HTERT RPE-1 (cell line): ENCODE measurements around the gene RAB39B.
"Not testable (repeated sequence)": the region's sequence is repeated elsewhere in the genome, so short reads cannot be mapped to it uniquely, and the experiment has no call there.

Experiments
- in situ Hi-C: fragments of 300-500 bp; cut with MboI; formaldehyde crosslinking; loops from 4 replicates; pipeline ENCODE4 v1.14.3; 2020; ENCODE audit warnings: low sequenced_read_pairs

The RAB39B gene, protein sequence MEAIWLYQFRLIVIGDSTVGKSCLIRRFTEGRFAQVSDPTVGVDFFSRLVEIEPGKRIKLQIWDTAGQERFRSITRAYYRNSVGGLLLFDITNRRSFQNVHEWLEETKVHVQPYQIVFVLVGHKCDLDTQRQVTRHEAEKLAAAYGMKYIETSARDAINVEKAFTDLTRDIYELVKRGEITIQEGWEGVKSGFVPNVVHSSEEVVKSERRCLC

DNA sequence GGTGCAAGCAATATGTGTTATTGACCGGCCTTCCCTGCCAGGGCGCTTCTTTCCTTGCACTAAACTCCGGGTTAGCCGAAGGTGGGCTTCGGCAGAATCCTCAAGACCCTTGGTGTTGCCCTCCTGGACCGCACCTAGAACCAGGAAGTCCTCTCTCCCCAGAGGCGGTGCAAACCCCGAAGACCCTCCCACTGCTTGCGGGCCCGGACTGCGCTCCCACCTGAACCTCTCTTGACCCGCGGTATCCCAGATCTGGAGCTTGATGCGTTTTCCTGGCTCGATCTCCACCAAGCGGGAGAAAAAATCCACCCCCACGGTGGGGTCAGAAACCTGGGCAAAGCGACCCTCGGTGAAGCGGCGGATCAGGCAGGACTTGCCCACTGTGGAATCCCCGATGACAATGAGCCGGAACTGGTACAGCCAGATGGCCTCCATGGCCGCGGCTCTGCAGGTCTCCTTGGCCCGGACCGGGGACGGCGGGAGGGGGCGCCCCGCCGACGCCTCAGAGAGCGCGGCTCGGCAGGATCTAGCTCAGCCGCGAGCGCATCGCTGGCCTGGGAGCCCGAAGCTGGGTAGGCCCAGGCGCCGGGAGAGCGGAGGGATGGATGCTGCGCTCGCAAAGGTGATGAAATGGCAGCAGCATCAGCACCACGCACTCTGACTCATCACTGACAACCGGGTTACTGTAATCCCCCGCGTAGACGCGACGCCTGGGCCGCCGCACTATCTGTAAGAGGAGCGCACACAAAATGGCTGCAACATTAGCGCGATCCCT lies at the start of gene RAB39B:
Gene RAB39B, minus strand, starts transcription at position 638 of the 775 bp plus-strand sequence. Its CDS starts 203 bp downstream, at position 435.
- in situ Hi-C loops, result no loop called here

DNA sequence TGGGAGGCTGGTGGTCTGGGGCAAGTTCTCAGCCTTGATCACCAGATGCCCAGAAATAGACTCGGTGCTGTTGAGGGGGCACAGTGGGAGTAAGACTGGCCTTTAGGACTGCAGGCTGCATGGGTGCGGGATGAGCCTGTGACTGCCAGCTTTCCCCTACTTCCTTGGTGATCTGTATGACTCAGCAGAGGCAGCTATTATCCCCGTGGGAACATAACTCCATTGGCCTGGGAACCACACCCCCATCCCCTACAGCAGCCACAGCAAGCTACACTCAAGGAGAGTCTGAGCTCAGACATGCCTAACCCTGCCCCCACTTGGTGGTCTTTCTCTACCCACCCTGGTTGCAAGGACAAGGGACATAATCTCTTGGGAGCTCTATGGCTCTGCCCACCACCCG lies 49.5 kb upstream of the RAB39B start:
- in situ Hi-C loops, result no loop called here

DNA sequence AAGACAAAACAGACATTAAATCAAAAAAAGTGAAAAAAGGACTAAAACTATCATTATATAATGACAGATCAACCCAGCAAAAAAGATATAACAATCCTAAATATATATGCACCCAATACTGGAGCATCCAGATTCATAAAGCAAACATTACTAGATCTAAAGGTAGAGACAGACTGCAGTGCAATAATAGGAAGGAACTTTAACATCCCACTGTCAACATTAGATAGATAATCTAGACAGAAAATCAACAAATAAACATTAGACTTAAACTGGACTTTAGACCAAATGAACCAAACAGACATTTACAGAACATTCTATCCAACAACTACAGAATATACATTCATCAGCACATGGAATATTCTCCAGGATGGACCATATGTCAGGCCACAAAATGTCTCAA lies 29.5 kb upstream of the RAB39B start:
- in situ Hi-C loops, result no loop called here

DNA sequence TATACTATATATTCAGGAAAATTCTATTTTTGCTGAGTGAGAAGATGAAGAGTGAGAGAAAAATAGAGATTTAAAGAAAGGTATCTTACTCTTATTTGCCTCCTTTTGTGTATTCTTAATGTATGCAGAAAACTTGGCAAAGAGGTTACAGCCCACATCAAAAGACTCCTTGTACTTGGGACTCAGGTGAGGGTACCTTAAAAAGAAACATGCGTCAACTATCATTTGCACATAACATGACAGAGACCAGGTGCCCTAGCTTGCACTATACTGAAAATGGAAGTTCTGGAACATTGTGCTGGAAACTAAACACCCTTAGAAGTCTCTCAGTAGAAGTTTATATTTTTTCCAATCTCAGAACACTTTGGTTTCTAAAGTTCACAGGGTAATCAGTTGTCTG lies 15.6 kb upstream of the RAB39B start:
- in situ Hi-C loops, result no loop called here

DNA sequence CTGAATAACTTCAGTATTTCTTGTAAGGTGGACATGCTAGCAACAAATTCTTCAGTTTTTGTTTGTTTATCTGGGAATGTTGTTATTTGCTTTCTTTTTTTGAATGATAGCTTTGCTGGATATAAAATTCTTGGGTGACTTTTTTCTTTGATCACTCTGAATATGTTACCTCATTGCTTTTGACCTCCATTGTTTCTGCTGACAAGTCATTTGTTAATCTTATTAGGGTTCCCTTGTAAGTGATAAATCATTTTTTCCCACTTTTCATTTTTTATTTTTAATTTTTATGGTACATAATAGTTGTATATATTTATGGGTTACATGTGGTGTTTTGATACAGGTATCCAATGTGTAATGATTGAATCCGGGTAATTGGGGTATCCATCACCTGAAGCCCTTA lies 6.7 kb upstream of the RAB39B start:
- in situ Hi-C loops, result no loop called here

DNA sequence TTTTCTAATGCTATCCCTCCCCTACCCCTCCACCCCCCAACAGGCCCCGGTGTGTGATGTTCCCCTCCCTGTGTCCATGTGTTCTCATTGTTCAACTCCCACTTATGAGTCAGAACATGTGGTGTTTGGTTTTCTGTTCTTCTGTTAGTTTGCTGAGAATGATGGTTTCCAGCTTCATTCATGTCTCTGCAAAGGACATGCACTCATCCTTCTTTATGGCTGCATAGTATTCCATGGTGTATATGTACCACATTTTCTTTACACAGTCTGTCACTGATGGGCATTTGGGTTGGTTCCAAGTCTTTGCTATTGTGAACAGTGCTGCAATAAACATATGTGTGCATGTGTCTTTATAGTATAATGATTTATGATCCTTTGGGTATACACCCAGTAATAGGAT lies 3.7 kb upstream of the RAB39B start:
- in situ Hi-C loops, result not testable (repeated sequence)

DNA sequence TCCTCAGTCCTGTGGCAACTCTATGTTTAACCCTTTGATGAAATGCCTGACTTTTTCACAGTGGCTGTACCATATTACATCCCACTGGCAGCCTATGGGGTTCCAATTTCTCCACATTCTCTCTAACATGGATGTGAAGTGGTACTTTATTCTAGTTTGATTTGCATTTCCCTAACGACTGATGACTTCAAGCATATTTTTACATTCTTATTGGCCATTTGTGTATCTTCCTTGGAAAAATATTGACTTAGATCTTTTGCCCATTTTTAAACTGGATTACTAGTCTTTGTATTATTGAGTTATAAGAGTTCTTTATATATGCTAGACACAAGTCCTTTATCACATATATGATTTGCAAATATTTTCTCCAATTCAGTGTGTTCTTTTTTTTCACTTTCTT lies 2.1 kb upstream of the RAB39B start:
- in situ Hi-C loops, result no loop called here

DNA sequence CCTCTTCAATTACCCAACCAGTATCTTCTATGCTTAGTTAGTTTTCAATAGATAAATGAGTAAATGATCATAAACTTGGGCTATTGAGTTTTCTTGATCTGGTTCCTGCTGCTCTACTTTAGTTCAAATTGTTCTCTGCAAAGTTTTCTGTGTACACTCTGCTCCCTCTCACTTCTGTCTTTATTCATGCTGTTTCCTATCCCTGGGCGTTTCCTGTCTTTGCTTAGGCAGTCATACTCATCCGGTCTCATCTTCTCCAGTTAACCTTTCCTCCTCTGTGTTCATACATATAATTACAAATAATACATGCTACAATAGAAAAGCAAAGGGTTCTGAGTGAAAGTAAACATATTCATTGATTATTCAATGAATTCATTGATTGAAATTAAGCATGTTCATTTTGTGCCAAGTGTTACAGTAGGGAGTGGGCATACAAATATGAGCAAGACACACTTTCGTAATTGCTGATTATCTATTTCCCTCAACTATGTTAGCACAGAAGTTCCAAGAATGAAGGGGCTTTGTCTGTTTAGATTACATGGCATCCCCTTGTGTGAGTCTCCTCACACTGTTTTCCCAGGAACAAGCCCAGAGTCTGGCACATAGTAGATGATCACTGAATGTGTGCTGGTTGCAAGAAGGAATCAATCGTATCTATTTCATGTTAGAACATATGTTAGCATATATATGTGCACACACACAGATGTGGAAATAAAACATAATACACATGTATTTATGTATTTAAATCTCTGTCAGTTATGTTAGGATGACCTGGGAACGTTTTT lies 1.1 kb downstream of the RAB39B start:
- in situ Hi-C loops, result no loop called here

DNA sequence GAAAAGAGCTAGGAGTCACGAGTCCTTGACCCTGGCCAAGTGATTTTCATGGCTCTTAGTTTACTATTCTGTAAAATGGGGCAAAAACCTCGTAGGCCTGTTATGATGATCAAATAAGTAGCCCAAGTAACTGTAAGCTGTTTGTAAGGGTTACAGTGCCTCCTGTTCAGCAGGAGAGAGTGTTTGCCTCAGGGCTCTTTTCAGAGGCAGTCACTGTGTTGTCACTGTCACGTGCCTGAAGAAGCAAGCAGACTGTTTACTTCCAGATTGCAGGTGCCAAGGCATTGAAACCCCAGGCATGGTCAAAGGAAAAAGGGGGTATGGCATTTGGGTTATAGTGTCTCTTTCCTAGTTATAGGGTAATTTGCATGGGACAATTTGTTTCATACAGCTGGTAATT lies 4.5 kb downstream of the RAB39B start:
- in situ Hi-C loops, result no loop called here

DNA sequence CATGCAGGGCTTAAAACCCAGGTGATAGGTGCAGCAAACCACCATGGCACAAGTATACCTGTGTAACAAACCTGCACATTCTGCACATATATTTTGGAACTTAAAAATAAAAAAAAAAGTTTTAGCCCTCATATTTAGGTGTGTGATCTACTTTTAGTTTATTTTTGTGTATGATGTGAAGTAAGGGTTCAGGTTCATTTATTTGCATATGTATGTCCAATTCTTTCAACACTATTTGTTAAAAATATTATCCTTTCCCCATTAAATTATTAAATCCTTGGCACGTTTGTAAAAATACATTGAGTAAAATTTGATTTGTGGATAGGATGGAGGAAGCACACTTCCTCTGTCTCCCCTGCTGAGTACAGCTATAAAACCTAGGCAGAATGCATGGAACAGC lies 12.9 kb downstream of the RAB39B start:
- in situ Hi-C loops, result no loop called here

DNA sequence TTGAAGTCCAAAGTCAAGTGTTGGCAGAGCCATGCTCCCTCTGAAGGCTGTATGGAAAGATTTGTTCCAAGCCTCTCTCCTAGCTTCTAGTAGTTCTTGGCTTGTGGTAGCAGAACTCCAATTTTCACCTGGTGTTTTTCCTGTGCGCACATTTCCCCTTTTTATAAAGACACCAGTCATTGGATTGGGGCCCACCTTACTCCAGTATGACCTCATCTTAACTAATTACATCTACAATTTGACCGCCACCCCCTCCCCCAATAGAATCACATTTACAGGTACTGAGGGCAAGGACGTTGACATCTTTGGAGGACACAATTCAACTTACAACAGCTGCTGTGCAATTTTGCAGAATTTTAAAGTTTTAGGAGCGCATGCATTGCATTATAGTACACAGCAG lies 16.8 kb downstream of the RAB39B start:
- in situ Hi-C loops, result no loop called here

DNA sequence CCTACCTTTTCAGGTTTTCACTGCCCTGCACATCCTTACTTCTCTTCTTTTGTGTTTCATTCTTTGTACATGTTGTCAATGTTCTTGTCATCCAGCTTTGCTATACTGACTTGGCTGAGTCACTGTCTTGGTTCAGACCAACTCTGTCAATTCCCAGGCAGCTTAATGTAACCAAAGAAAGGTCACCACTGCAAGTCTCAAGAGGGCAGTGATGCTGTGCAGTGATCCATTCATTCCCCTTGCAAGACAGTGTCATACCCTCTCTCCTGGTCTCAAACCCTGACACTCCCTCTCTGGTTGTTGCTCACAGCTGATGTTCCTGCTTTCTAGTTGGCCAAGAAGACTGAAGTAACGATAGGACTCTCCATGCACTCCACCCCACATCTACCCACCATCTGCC lies 17.5 kb downstream of the RAB39B start:
- in situ Hi-C loops, result no loop called here

DNA sequence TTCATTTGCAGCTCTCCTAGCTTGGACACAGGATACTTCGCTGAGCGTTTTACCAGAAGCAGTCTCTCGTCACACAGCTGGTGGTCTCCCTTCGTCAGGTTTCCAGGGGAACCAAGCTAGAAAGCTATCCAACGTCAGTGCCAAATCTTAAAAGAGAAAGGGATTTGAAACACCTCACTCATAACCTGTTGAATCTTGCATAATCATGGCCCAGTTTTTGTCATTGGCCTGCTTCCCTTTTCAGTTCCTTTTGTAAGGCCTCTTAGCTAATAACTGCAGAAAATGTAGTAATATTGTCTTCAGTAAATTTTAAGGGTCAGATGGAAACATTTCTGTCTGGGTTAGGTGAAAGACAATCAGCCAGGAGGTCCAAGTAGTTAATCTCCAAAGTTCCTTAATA lies 22.0 kb downstream of the RAB39B start:
- in situ Hi-C loops, result no loop called here

DNA sequence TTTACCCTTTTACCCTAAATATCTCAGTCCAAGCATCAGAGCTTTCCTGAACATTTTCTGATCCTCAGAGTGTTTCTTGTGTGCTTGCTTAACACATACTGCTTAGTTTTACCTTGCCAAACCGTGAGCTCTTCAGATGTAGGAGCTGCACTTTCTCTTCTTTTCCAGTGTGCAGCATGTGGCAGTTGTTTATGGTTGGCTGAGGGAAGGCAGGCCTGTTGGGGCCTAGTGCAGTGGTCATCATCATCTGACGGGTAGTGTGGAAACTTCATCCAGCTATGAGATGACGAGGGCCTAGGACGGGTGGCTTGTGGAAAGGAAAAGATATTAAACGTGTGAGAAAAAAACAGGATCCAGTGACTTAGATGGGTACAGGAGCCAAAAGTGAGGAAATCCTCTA lies 26.6 kb downstream of the RAB39B start:
- in situ Hi-C loops, result no loop called here

DNA sequence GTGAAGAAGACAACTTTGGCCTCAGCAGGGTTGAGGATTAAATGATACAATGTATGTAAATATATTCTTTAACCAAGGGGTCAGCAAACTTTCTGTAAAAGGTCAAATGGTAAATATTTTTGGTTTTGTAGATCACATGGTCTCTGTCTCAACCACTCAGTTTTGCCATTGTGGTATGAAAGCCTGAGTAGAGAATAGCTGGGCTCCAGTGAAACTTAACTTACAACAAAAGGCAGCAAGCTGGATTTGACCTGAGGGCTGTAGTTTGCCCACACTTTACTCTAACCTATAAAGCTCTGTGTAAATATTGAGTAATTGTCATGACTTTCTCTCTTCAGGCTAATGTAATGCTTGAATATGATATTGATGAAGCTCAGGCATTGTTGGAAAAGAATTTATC lies 28.4 kb downstream of the RAB39B start:
- in situ Hi-C loops, result no loop called here

DNA sequence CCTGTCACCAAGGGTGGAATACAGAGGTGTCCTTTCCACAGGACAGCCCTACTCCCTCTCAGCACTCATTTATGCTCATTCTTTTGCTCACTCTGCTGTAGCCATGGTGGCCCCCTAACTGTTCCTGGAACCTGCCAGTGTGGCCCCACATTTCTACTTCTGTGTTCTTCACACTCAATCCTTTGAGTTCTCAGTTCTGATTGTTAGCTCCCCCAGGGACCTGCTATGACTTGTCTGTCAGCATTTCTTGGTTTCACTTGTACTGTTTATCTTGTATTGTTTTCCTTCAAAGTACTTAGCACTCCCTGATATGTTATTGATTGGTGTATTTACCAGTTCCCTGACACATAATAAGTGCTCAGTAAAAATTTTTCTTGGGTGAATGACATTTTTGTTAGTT lies 33.1 kb downstream of the RAB39B start:
- in situ Hi-C loops, result no loop called here

DNA sequence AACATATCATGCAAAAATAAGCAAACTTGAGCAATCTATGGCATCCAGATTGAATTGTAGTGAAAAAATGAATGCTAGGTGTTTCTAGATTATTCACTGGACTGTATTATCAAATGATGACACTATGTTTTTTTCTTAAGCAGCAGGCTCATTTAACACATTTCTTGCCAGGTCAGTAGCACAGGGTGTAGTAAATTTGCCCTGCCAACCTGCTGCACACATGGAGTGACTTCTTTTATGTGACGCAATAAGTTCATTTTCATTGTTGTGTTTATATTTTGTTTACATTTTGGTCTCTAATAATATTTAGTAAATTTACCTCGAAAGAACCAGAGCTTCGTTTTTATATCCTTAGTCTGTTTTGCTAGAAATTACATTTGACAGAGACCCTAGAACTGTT lies 38.5 kb downstream of the RAB39B start:
- in situ Hi-C loops, result no loop called here

DNA sequence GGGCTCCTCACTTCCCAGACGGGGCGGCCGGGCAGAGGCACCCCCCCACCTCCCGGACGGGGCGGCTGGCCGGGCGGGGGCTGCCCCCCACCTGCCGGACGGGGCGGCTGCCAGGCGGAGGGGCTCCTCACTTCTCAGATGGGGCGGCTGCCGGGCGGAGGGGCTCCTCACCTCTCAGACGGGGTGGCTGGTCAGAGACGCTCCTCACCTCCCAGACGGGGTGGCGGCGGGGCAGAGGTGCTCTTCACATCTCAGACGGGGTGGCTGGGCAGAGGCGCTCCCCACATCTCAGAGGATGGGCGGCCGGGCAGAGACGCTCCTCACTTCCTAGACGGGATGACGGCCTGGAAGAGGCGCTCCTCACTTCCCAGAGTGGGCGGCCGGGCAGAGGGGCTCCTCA lies 40.5 kb downstream of the RAB39B start:
- in situ Hi-C loops, result not testable (repeated sequence)

DNA sequence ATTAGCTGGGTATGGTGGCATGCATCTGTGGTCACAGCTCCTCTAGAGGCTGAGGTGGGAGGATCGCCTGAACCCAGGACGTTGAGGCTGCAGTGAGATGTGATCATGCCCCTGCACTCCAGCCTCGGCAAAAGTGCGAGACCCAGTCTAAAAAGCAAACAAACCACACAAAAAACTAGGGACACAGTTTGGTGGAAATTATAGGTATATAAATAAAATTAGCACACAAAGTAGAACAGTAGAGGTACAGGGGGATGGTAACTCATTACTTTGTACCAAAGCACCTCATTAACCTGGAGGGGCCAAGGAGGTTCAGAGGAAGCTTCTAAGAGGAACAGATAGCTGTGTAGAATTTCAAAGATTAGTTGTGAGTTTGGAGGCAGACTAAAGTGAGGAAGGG lies 42.9 kb downstream of the RAB39B start:
- in situ Hi-C loops, result no loop called here

DNA sequence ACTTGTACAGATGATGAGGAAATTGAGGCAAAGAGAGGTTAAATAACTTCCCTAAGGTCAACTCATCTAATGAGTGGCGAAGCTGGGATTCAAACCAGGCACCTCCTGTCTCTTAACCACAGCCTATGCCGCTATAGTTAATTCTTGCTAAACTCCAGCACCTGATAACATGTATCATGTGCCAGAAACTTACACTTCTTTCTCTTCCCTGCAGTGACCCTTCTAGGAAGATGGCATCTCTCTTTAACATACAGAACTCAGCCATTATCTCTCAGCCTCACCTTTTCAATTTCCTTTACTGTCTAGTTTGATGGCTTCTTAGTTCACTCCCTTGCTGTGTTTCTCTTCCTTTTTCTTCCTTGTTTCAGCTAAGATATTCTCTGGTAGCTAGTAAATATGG lies 45.5 kb downstream of the RAB39B start:
- in situ Hi-C loops, result no loop called here

DNA sequence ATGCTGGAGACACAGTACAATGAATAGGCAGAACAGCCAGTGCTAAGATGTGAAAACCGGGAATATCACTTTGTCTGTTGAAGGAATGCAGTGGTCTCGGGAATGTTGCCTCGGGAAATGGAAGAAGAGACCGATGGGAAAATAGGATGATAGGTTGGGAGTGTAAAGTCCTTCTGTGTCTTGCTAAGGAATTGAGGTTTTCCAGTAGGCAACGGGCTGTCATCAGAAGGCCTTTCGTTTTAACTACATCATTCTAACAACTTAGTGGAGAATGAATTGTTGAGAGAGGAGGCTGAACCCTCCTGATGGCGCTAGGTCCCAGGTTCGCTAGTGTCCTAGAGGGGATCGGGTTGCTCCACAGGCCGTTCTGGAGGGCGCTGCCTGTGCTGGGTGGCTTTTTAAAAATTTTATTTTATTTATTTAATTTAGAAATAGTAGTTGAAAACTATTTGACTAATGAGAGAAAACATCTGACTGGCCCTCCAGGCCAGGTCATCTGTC lies 47.3 kb downstream of the RAB39B start:
- in situ Hi-C loops, result no loop called here
